Measurements from ENCODE around the gene COL18A1.

GRCh38 chr21:45407629-45408247 is 2.8 kb downstream of the COL18A1 start:
- no peak for TF ChIP-seq CTCF (IDR thresholded peaks at IDR 0.05)
- no peak for TF ChIP-seq POLR2A (IDR thresholded peaks at IDR 0.05)
